ENCODE data around the gene KIAA0825.
"Not testable (repeated sequence)": the region's sequence is repeated elsewhere in the genome, so short reads cannot be mapped to it uniquely, and the experiment has no call there.

KIAA0825 gene

DNA sequence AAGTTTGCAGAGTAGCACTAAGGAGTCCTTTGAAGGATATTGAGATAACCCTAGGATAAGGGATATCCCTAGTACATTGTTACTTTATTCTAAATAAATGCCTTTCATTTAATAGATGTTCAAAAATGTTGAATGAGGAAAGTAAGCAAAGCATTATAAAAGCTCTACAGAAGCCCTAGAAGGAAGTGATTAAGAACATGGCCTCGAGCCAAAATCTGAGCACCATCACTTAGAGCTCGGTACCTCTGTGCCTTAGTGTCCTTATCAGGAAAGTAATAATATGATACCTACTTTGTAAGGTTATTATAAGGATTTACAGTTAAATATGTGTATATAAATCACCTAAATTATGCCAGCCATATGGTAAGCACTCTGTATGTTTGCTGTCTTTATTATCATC is 242.6 kb downstream of the KIAA0825 start:
- no peak for DNase-seq (ENCODE audit: low read depth in 2 of 2)

DNA sequence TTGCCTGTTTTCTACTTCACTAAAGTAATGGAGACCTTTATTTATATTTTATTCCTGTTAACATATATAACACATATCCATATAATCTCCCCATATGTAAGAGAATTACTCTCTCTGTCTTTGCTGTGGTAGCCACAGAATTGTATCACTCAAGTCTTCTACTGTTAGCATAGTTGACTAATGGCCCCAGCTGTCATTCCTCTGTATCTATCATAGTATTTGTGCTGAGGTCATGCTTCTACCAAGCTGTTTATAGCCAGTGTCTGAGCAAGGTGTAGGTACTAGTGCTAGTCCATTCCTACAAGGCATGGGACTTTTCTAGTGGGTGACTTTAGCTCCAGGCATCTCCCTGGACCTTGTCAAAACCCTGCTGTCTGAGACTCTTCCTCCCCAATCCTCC is 244.1 kb downstream of the KIAA0825 start:
- no peak for DNase-seq (ENCODE audit: low read depth in 2 of 2)

DNA sequence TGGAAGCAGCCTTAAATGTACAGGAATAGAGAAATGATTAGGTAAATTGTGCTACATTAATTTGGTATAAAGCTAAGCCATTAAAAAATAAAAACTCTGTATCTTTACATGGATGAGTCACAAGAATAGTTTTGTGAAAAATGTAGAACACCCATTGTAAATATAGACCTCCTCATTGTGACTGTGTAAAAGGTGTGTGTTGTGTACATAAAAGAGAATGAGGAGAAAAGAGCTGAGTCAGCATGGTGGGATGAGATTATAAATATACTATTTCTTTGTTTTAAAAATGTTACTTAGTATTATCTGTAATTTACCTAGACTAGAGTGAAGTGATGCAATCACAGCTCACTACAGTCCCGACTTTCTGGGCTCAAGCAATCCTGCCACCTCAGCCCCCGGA is 250.5 kb downstream of the KIAA0825 start:
- no peak for DNase-seq (ENCODE audit: low read depth in 2 of 2)

DNA sequence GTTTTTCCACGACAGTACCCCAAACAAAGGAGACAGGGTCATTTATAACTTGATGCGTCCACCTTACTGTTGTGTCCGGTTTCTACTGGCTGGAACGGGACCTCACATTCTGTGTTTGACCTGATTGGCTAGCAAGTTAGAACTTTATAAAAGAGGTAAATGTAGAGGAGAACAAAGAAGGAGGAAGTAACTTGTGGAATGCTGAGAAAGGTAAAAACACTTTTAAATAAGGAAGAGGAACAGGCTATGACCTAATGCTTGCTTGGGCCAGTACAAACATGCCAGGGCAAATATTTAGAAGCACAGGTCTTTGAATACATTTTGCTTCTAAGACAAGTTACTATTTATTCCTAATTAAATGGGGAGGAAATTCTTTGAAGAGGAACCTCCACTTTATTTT is 251.6 kb downstream of the KIAA0825 start:
- no peak for DNase-seq (ENCODE audit: low read depth in 2 of 2)

DNA sequence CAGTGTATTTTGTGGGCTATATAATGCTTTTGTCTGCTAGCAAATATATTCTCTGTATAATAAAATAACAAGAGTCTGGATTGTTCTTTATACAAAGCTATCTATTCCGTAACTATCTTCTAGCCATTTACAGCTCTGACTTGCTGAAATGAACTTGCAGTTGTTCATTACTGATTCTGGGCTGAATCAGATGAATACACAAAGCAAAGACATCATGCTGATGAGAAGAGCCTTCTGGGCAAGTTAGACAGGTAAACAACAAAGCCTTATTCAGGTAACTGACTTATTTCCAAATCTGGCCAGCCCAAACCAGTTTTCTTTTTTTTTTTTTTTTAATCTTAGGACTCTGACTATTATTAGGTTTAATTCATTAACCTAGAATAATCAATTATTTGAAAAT is 255.5 kb downstream of the KIAA0825 start:
- DNase-seq (ENCODE audit: low read depth in 2 of 2), result no peak

DNA sequence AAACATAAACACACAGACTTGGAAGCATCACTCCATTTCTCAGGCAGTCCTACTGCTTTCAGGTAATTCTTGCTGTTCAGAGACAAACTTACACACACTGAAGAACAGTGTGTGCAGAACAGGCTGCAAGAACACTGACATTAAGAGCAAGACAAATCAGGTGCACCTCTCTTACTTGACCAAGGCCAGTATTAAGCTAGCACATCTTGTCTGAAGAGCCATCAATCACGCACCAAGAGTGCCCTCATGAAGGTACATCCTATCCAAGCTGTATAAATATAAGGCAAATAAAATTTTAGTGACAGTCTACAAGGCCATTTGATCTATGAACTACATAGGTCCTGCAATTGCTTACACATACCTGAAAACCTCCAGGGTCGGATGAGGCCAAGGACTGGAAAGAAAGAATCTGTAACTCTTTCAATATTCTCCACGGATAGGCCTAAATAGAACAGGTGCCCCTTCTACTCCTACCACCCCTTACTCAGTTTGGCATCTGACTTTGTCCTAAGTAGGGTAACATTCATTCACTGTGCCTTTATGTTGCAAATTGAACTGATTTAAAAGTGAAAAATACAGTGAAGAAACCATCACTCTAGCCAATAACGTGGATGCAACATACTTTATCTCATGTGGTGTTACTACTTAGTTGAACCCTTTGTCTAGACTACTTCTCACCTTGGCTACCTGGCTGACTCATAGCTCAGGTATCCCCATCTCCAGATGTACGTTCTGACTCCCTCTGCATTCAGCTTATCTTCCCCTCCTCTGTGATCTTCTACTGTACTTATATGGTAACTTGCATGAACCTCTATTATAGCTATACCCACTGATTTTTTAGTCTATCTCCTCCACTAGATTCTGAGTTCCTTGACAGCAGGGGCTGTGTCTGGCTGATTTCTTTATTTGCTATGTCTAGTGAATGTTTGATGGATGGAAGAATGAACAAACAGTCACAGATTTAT is 256.3 kb downstream of the KIAA0825 start:
- DNase-seq (ENCODE audit: low read depth in 2 of 2), result no peak

DNA sequence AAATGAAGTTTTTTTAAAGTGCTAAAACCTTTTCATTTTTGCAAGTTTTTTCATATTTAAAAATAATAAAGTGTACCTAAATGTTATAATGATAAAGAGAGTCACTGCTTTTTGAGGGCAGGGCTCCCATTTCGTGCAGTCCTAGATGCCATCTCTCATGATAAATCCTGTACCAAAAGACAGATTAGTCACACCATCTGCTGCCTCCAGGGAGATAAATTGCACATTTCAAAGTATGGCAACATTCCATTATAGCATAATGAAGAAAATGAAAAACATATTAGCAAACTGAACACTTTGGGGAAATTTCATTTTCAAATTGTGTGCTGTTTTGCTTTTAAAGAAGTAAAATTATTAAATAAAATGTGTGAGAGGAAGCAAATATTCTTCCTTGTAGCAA is 257.2 kb downstream of the KIAA0825 start:
- no peak for DNase-seq (ENCODE audit: low read depth in 2 of 2)

DNA sequence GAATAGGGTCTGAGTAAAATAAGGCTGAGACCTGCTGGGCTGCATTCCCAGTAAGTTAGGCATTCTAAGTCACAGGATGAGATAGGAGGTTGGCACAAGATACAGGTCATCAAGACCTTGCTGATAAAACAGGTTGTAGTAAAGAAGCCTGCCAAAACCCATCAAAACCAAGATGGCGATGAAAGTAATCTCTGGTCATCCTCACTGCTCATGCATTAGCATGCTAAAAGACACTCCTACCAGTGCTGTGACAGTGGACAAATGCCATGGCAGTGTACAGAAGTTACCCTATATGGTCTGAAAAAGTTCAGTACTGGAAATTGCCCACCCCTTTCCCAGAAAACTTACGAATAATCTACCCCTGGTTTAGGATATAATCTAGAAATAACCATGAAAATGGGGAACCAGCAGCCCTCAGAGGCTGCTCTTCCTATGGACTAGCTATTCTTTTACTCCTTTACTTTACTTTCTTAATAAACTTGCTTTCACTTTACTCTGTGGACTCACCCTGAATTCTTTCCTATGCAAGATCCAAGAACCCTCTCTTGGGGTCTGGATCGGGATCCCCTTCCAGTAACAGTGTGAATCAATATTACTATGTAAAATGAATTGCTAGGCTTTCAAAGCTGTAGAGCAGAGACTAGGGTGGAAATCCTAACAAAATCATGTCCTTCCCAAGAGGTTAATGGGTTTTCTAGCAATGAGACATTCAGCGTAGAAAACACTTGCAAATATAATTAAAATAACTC is 257.8 kb downstream of the KIAA0825 start:
- no peak for DNase-seq (ENCODE audit: low read depth in 2 of 2)

DNA sequence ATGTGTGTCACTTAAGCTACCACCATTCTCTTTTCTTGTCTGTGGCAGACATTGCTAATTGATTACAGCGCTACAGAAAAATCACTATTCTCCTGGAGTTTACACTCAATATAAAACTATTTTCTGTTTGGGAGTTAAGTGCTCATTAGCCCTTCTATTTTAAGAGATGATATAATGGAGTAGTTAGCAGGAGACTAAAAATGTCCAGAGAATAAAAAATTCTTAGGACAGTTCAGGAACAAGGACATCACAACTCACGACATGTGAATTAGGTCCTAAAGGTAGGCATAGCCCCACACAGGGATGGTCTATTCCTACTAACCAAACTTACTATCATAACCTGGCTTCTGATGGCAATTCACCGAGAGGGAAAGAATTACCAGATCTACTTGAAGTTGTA is 258.5 kb downstream of the KIAA0825 start:
- DNase-seq (ENCODE audit: low read depth in 2 of 2), result no peak

DNA sequence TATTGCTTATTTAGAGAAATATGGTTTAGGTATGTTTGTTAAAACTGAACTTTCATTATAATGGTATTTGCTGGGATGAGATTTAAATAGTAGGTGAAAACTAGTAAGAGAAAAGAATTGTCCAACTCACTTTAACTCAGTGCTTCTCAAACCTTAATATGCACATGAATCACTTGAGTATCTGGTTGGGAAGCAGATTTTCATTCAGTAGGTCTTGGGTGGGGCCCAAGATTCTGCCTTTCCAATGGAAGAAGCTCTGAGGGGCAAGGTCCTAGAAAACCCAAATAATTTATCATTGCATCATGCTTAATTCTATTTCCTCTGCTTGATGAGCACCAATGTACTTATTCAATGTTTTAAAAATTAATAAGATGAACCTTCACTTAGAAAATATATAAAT is 262.6 kb downstream of the KIAA0825 start:
- DNase-seq (ENCODE audit: low read depth in 2 of 2), result no peak

DNA sequence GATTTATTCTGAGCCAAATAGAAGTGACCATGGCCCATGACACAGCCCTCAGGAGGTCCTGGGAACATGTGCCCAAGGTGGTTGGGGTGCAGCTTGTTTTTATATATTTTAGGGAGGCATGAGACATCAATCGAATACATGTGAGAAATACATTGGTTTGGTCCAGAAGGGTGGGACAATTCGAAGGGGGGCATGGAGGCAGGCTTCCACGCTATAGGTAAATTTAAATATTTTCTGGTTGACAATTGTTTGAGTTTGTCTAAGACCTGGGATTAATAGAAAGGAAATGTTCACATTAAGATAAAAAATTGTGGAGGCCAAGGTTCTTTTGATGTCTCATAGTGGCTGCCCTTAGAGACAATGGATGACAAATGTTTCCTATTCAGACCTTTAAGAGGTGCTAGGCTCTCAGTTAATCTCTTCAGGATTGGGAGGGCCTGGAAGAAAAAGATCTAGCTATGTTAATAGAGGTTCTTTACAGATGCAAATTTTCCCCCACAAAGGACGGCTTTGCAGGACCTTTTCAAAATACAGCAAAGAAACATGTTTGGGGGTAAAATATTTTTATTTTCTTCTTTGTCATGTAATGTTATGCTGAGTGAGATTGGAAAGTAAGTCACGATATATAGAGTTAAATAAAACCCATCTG is 263.4 kb downstream of the KIAA0825 start:
- not testable (repeated sequence) for DNase-seq (ENCODE audit: low read depth in 2 of 2)

DNA sequence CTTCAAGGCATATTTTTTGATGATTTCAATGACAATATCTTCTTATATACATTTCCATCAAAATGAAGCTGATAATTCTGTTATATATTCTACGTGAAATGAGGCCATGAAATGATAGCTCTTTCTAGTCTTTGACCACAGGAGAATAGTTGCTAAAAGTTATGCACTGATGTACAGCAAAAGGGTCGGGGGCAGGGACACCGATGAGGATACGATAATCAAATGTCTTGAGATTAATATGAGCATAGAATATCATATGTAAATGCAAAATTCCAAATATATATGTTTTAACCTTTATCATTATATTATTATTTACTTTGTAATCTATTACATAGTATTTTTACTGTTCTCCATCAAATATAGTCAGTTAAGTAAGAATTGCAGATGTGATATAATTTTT is 264.8 kb downstream of the KIAA0825 start:
- DNase-seq (ENCODE audit: low read depth in 2 of 2), result no peak

DNA sequence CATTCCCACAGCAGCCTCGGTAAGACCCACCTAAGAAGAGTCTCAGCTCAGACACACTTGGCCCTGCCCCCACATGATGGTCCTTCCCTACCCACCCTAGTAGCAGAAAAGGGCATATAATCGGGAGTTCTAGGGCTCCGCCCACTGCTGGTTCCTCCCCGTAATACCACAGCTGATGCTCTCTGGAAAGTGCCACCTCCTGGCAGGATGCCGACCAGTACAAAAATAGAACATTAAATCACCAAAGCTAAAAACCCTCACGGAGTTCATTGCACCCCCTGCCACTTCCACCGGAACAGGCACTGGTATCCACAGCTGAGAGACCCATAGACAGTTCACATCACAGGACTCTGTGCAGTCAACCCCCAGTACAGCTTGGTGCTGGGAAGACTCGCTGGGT is 271.3 kb downstream of the KIAA0825 start:
- DNase-seq (ENCODE audit: low read depth in 2 of 2), result no peak

DNA sequence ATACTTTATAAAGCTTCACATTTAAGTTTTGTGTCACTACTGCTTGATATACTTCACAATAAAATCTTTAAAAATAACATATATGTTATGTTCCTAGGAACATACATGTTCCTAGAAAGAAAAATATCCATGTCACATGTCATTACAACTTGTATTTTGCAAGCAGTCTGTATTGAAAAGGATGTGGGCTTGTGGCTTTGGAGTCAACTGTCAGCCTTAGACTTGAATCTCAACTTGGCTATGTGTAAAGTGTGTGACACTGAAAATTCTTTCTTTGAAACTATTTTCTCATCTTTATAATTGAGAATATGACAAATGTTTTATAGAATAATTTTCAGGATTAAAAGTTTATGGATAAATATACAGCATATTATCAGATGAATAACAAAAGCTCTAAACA is 273.1 kb downstream of the KIAA0825 start:
- DNase-seq (ENCODE audit: low read depth in 2 of 2), result no peak

DNA sequence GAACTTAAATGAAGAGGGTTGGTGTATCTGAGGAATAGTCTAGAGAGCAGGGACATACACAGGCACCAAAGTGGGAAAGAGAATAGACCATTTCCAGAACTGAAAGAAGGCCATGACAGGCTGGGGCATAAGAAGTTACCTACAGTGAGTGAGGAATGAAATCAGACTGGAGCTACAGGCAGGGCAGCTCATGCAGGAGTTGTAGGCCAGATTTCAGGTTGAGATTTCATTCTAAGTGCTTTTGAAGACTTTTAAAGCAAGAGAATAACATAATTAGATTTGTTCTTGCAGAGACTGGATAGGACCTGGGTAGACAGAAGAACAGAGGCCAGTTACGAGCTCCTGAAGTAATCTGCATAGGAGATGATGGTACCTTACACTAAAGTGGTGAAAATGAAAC is 280.8 kb downstream of the KIAA0825 start:
- DNase-seq (ENCODE audit: low read depth in 2 of 2), result no peak

DNA sequence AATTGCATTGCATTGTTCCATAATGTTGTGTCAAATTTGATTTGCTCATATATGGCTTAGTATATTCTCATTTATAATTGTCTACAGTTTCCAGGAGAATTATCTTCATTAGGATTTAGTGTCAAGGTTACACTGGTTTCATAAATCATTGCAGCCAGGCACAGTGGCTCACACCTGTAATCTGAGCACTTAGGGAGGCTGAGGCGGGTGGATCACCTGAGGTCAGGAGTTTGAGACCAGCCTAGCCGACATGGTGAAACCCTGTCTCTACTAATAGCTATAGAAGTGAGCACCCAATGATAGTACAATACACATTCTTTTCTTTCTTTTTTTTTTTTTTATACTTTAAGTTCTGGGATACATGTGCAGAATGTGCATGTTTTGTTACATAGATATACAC is 282.5 kb downstream of the KIAA0825 start:
- DNase-seq (ENCODE audit: low read depth in 2 of 2), result no peak

DNA sequence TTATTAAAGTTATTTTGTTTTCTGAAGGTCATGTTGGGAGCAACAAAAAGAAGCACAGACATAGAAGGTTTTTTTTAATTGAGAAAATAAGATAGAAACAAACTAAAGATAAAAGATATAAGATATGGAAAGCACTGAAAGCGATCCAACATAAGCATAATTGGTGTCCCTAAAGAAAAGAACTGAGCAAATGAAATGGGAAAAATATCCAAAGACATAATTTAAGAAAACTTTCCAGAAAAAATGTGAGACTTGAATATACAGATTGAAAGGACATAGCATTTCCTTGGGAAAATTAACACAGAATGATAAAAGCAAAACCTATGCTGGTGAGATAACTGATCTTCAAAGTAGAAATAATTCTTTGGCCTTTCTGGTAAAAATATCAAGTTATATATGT is 289.3 kb downstream of the KIAA0825 start:
- no peak for DNase-seq (ENCODE audit: low read depth in 2 of 2)

DNA sequence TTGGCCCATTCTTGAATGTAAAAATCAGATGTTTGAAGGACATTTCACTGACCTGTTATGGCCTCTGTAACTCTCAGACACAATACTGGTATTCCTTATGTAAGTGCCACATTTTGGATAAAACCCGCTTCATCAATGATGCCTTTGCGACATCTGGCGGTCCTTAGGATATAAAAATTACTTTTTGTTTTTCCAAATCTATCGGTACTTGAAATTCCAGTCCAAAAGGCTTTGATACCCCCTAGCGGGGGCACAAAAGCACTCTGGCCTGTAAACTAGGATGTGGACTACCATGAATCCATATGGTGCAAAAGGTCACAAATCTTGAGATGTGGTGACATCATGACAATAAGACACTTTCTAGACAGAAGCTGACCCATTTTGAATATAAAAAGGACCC is 291.8 kb downstream of the KIAA0825 start:
- DNase-seq (ENCODE audit: low read depth in 2 of 2), result no peak

DNA sequence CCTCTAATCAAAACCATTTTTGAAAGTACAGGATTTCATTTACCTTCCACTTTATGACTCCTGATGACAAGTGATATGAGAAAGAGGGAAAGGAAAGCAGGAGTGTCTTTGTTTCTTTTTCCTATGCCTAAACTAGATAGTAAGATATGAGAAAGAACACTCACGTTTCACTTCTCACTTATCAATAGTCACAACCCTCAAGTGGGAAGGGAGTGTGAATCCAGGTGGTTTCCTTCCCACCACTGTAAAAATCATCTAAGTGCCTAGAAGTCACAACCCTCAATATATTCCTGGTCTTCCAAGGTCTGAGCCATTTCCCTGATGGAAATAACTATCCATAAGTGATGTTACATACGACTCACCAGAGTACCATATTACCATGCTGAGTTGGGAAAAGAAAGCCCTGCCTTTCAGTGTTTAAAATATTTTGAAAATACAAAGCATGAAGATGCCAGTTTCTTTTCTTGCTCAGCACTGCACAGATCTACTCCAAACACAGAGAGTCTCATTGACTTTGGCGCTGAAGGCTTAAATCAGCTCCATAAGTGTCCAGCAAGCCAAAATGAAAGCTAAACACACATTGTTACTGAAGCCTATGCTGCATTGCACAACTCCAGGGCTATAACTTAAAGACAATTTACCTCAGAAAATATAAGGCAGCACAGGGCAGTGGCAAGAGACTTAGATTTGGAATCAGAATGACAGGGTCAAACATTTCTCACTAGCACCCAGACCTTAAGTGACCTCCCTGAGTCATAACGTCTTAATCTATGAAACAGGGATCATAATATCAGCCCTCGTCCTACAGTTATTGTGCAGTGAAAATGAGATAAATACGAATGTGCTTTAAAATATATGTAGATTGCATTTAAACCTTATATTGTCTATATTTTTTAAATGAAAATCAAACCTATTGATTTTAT is 301.2 kb downstream of the KIAA0825 start:
- no peak for DNase-seq (ENCODE audit: low read depth in 2 of 2)

DNA sequence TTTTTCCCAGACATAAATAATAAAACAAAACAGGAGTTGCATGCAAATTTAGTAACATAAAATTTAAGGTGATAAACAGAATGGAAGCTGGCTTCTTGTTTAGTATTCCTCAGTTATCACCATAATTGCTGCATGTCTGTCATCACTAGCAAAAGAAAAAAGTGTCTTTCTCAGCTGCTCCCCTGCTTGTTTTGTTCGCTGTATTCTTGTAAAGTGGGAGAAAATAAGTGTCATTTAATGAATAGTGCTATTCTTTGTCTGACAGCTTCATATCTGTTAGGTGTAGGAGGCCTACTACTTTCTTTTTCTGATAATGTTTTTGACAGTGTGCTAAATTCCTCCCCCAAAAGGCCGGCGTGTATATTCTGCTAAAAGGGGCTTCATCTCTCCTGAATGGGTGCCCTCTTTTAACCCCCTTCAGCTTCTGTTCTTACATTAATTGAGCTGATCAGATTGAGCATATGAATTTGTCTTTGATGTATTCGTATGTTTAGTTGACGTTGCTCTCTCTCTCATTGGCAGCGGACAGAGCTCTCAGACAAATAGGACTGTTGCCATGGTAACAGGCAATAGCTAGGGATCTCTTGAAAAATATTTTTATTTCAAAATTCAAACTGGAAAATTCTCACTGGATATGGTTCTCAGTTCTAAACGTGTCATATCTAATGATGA is 303.8 kb downstream of the KIAA0825 start:
- DNase-seq (ENCODE audit: low read depth in 2 of 2), result no peak

DNA sequence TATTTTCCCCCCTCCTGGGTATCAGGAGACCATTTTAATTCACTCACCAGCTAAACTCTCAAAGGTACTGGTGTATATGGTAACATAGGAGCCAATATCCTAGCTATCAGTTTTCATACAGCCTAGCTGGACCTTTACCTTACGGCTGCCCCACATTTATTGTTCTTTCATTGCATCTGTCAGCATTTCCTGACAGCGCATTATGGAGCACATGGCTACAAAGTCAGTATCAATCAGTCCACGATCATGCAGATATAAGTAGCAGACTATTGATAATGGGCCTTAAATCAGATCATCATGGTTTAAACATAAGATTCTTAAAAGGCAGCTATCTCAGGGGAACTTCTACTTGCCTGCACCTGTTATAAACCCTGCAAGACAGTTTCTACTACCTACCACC is 304.7 kb downstream of the KIAA0825 start:
- DNase-seq (ENCODE audit: low read depth in 2 of 2), result no peak

Data from activated CD4-positive, alpha-beta T cell treated with anti-CD3 and anti-CD28 coated beads for 24 hours (primary cell).